IPS DF 6.9 (cell line): ENCODE data around the gene SLC29A4.

Experiments used
- DNase-seq: peaks from one replicate; pipeline ENCODE4 v3.0.0-alpha.2; 2013; ENCODE audit warnings: low read depth, low spot score
- H3K27ac ChIP-seq: one replicate; pipeline ENCODE4 v1.5.1; 2013; ENCODE audit warnings: low read length, control low read depth
- H3K27me3 ChIP-seq: 2 replicates; pipeline ENCODE4 v1.6.1; 2013; ENCODE audit warnings: mild to moderate bottlenecking, low read length; ENCODE audit not compliant: control insufficient read depth, insufficient read depth
- H3K36me3 ChIP-seq: 2 replicates; pipeline ENCODE4 v1.6.1; 2013; ENCODE audit warnings: low read length; ENCODE audit not compliant: control insufficient read depth, insufficient read depth
- H3K4me1 ChIP-seq: 2 replicates; pipeline ENCODE4 v1.6.1; 2013; ENCODE audit warnings: low read length; ENCODE audit not compliant: control insufficient read depth, insufficient read depth
- H3K4me3 ChIP-seq: 2 replicates; pipeline ENCODE4 v1.5.1; 2013; ENCODE audit warnings: mild to moderate bottlenecking, low read length
- H3K9me3 ChIP-seq: 2 replicates; pipeline ENCODE4 v1.6.1; 2013; ENCODE audit warnings: low read length, inconsistent platforms; ENCODE audit not compliant: control insufficient read depth, insufficient read depth
- WGBS: extraction: QIAGEN DNeasy Blood & Tissue Kit; methylation state at CpG from one replicate; pipeline ENCODE4 v1.1.7; 2013; ENCODE audit warnings: mixed read lengths, missing lambda C conversion rate; ENCODE audit not compliant: insufficient read length, insufficient coverage; 5-methylcytosine and 5-hydroxymethylcytosine counted together

The SLC29A4 gene

GRCh38 chr7:5344342-5344741 is 61.6 kb downstream of the SLC29A4 start:
- H3K4me1 ChIP-seq, result no peaks in the 10 kb centered on the region; the same call in 1 of the 2 replicates
- no peak overlapping the region for H3K4me3 ChIP-seq
- H3K27me3 ChIP-seq, result peaks cover under 1% of the 10 kb centered on the region
- no peak for DNase-seq
- H3K27ac ChIP-seq, result no peak overlapping the region
- no peaks in the 10 kb centered on the region for H3K9me3 ChIP-seq
- no peaks in the 10 kb centered on the region for H3K36me3 ChIP-seq
- no CpG with 5 or more reads among the region's 4 CpGs for WGBS

DNA sequence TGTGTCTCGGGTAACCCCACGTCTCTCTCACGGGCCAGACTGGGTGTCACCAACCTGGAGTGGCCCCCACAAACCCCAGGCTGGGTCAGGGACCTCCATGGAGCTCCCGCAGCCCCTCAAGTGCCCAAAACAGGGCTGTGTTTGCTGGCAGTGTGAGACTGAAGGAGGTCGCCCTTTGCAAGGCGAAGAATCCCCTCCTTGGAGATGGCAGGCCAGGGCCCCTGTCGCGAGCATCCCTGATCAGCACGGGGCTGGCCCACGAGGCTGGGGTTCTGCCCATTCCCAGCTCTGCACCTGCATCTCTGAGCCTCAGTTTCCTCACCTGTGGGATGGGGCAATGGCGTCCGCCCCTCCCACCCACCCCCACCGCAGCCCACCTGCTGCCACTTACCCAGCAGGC is 62.4 kb downstream of the SLC29A4 start:
- WGBS, result no CpG with 5 or more reads among the region's 13 CpGs
- Histone ChIP-seq H3K9me3 (no peaks in the 10 kb centered on the region), H3K4me3 (no peak overlapping the region), H3K4me1 (no peaks in the 10 kb centered on the region; the same call in 1 of the 2 replicates), H3K27me3 (peaks cover 8% of the 10 kb centered on the region), H3K36me3 (no peaks in the 10 kb centered on the region), H3K27ac (no peak overlapping the region)
- DNase-seq, result no peak

DNA sequence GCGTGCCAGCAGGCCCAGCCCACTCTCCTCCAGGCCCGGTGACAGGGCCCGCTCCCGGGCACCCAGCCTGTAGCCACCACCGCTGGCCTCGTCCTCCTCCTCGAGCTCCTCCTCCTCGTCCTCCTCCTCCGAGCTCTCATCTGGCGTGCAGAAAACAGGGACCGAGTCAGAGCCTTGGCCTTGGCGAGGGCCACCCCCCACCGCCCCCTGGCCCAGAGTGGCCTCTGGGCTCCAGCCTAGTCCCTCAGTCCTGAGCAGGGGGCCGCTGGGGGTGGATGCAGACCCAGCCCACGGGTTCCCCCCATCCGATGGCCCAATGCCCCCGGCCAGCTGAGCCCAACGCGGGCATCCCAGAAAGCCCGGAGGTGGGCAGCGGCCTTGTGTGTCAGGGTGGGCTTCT is 62.9 kb downstream of the SLC29A4 start:
- WGBS, result no CpG with 5 or more reads among the region's 21 CpGs
- DNase-seq, result no peak
- Histone ChIP-seq H3K27me3 (peaks cover 12% of the 10 kb centered on the region), H3K9me3 (no peaks in the 10 kb centered on the region), H3K27ac (no peak overlapping the region), H3K36me3 (no peaks in the 10 kb centered on the region), H3K4me3 (no peak overlapping the region), H3K4me1 (peaks cover 2% of the 10 kb centered on the region; the same call in 1 of the 2 replicates)

DNA sequence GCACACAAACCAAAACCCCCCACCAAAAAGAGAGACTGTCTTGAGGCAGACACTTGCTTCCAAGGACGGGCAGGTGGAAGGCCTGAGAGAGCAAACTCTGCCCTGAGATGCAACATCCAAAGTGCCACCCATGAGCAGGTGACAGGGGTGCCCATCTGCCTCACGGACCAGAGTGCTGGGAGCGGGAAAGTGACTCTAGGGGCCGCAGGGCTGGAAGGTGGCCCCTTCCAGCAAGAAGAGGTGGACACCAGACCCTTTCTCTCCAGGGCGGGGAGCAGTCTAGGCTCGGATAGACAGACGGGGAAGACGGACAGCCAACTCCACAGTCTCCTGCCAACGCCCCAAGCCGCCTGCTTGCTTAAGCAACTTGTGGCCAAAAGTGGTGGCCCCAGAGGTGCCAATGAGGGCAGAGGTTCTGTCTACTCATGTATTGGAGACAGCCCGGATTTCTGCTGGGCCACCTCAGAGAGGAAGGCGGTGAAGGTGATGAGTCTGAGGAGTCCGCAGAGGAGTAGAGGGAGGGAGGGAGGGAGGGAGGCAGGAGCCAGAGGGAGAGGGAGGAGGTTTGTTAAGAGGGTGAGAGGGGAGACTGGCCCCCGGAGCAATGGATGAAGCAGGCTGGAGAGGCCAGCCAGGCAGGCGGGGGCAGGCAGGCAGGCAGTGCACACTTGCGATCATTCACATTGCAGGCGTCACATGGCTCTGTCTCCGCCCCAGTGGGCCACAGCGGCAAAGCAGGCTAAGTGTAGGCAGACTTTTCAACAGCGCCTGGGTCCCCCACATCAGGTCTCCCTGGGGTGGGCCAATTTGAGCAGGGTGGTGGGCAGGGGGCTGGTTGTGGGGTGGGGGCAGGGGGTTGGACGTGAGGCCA is 65.6 kb downstream of the SLC29A4 start:
- peaks cover 4% of the 10 kb centered on the region; the same call in 1 of the 2 replicates for H3K4me1 ChIP-seq
- no peak overlapping the region for H3K4me3 ChIP-seq
- H3K27me3 ChIP-seq, result peaks cover 21% of the 10 kb centered on the region
- no peaks in the 10 kb centered on the region for H3K9me3 ChIP-seq
- WGBS, result no CpG with 5 or more reads among the region's 21 CpGs
- DNase-seq, result no peak
- H3K27ac ChIP-seq, result no peak overlapping the region
- H3K36me3 ChIP-seq, result peaks cover 2% of the 10 kb centered on the region; the same call in 1 of the 2 replicates

DNA sequence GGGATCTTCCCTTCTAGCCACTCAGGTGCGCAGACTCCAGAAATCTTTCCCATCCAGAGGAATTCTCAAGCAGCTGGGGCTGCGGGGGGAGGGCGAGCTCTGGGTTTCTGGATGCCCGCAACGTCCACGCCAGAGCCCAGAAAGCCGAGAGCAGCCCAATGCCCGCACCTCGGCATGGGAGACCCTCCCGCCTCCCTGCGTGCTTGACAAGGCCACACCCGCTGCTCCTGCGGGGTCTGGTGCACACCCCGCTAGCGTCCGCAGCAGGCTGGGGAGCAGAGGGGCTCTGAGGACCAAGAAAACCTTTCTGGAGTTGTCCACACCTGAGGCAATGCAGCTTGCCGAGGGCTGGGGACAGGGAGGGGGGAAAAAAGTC is 66.2 kb downstream of the SLC29A4 start:
- Histone ChIP-seq H3K36me3 (peaks cover 2% of the 10 kb centered on the region; the same call in 1 of the 2 replicates), H3K9me3 (no peaks in the 10 kb centered on the region), H3K4me1 (peaks cover 4% of the 10 kb centered on the region; the same call in 1 of the 2 replicates), H3K27me3 (peaks cover 21% of the 10 kb centered on the region), H3K27ac (no peak overlapping the region), H3K4me3 (no peak overlapping the region)
- DNase-seq, result no peak
- WGBS, result no CpG with 5 or more reads among the region's 17 CpGs

GRCh38 chr7:5349437-5350173 is 66.9 kb downstream of the SLC29A4 start:
- DNase-seq, result no peak
- peak overlapping the region; percentile 14; the same call in 1 of the 2 replicates for H3K4me3 ChIP-seq
- peaks cover 4% of the 10 kb centered on the region; the same call in 1 of the 2 replicates for H3K4me1 ChIP-seq
- WGBS, result no CpG with 5 or more reads among the region's 34 CpGs
- H3K36me3 ChIP-seq, result peaks cover 2% of the 10 kb centered on the region; the same call in 1 of the 2 replicates
- no peaks in the 10 kb centered on the region for H3K9me3 ChIP-seq
- H3K27ac ChIP-seq, result no peak overlapping the region
- peaks cover 21% of the 10 kb centered on the region for H3K27me3 ChIP-seq

- no peak for DNase-seq
- H3K4me1 ChIP-seq, result peaks cover 4% of the 10 kb centered on the region; the same call in 1 of the 2 replicates
- peaks cover 2% of the 10 kb centered on the region; the same call in 1 of the 2 replicates for H3K36me3 ChIP-seq
- H3K4me3 ChIP-seq, result peak overlapping the region; percentile 11; the same call in 1 of the 2 replicates
- peaks cover 21% of the 10 kb centered on the region for H3K27me3 ChIP-seq
- no peaks in the 10 kb centered on the region for H3K9me3 ChIP-seq
- no CpG with 5 or more reads among the region's 15 CpGs for WGBS
- no peak overlapping the region for H3K27ac ChIP-seq
Measured at GRCh38 chr7:5350174-5350463, 67.4 kb downstream of the SLC29A4 start.

DNA sequence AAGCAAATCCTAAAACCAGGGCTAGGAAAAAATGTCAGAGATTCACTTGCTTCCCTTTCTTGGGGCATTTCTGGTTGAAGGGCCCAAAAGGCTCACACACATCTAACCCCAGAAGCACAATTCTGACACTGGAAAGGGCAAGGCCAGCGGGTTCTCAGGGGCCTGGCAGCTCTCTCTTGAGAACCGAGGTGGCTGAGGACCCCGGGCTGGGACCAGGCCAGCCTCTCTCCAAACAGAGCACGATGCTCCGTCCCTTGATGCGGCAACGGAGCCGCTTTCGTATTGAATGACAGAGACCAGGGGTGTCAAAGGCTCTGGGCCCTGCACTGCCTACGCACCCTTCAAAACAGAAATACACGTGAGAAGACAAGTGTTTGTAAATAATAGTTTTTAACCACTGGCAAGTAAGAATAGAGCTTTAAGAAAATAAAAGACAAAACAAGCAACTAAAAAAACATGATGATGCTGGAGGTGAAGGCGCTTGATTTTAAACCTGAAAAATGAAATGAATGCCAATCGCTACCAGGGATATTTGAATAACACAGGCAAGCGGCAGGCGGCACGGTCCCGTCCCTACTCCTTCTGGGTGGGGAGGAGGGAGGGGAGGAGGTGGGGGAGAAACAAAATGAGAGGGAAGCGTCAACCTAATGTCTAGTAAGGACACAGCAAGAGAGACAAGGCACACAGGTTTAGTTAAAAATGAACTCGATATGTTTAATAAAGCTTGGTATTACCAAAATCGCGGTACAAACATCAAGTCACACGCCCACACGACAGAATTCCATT is 68.0 kb downstream of the SLC29A4 start:
- Histone ChIP-seq H3K27me3 (peaks cover 21% of the 10 kb centered on the region), H3K4me3 (no peak overlapping the region), H3K27ac (no peak overlapping the region), H3K9me3 (no peaks in the 10 kb centered on the region), H3K36me3 (peaks cover 2% of the 10 kb centered on the region; the same call in 1 of the 2 replicates), H3K4me1 (peaks cover 4% of the 10 kb centered on the region; the same call in 1 of the 2 replicates)
- no peak for DNase-seq
- WGBS, result no CpG with 5 or more reads among the region's 23 CpGs

GRCh38 chr7:5351507-5352265 is 68.9 kb downstream of the SLC29A4 start:
- peaks cover 2% of the 10 kb centered on the region; the same call in 1 of the 2 replicates for H3K36me3 ChIP-seq
- no peaks in the 10 kb centered on the region for H3K9me3 ChIP-seq
- DNase-seq, result no peak
- peaks cover 21% of the 10 kb centered on the region for H3K27me3 ChIP-seq
- peaks cover 4% of the 10 kb centered on the region; the same call in 1 of the 2 replicates for H3K4me1 ChIP-seq
- no peak overlapping the region for H3K4me3 ChIP-seq
- no peak overlapping the region for H3K27ac ChIP-seq
- no CpG with 5 or more reads among the region's 35 CpGs for WGBS
